H1 (cell line): Measurements from ENCODE around the gene WDR27.

Experiments used
- ATF3 ChIP-seq: IDR thresholded peaks from 2 replicates; pipeline ENCODE4 v1.6.1; 2011; ENCODE audit warnings: low read depth, mild to moderate bottlenecking, low read length; ENCODE audit not compliant: insufficient read depth
- CBX8 ChIP-seq: fragments of 300-800, 300-1000 bp; sonication (generic); IDR thresholded peaks from 2 replicates; pipeline ENCODE4 v1.7.1; 2016; ENCODE audit warnings: low read depth, low read length, borderline replicate concordance
- CHD2 ChIP-seq: IDR thresholded peaks from 2 replicates; pipeline ENCODE4 v1.6.1; 2012; ENCODE audit warnings: low read length, improper control_type of control experiment
- EP300 ChIP-seq, 2 experiments: IDR thresholded peaks; 1 replicate in 1 of 2; 2 replicates in 1 of 2; pipeline ENCODE4 v1.6.1; 2011 to 2012; ENCODE audit warnings: low read depth in 2 of 2, low read length in 2 of 2, mild to moderate bottlenecking in 2 of 2, borderline replicate concordance in 1 of 2, inconsistent platforms in 1 of 2, moderate library complexity in 1 of 2
- HDAC6 ChIP-seq: IDR thresholded peaks from one replicate; pipeline ENCODE4 v1.7.1; 2012; ENCODE audit warnings: low read depth, mild to moderate bottlenecking, inconsistent platforms, low read length, moderate library complexity
- JUND ChIP-seq: IDR thresholded peaks from 2 replicates; pipeline ENCODE4 v1.6.1; 2011; ENCODE audit warnings: mild to moderate bottlenecking, improper control_type of control experiment, low read length
- NRF1 ChIP-seq: IDR thresholded peaks from 2 replicates; pipeline ENCODE4 v1.6.1; 2011; ENCODE audit warnings: mild to moderate bottlenecking, low read depth, low read length, improper control_type of control experiment
- POLR2A ChIP-seq, 2 experiments: IDR thresholded peaks; 1 replicate in 1 of 2; 2 replicates in 1 of 2; pipeline ENCODE4 v1.6.1; 2011; ENCODE audit warnings: low read depth in 2 of 2, low read length in 2 of 2, mild to moderate bottlenecking in 2 of 2; ENCODE audit errors: control extremely low read depth in 1 of 2
- POLR2AphosphoS5 ChIP-seq: IDR thresholded peaks from 2 replicates; pipeline ENCODE4 v1.6.1; 2011; ENCODE audit warnings: low read depth, low read length
- RFX5 ChIP-seq: IDR thresholded peaks from 2 replicates; pipeline ENCODE4 v1.6.1; 2011; ENCODE audit warnings: low read depth, low read length, improper control_type of control experiment, borderline replicate concordance
- SP2 ChIP-seq: IDR thresholded peaks from 2 replicates; pipeline ENCODE4 v1.6.1; 2012; ENCODE audit warnings: mild to moderate bottlenecking, low read length, inconsistent platforms
- SRF ChIP-seq: IDR thresholded peaks from 2 replicates; pipeline ENCODE4 v1.6.1; 2011; ENCODE audit warnings: mild to moderate bottlenecking, low read depth, low read length, moderate library complexity
- TEAD4 ChIP-seq: IDR thresholded peaks from 2 replicates; pipeline ENCODE4 v1.6.1; 2012; ENCODE audit warnings: low read depth, low read length, inconsistent platforms, mixed read lengths
- TF ChIP-seq, protein P1 (sequence below), 3 experiments: IDR thresholded peaks; 1 replicate in 2 of 3; 2 replicates in 1 of 3; pipeline versions ENCODE4 v1.5.1 to v1.6.1; 2011; ENCODE audit warnings: low read length in 3 of 3, mild to moderate bottlenecking in 3 of 3, inconsistent platforms in 2 of 3, low read depth in 1 of 3, moderate library complexity in 1 of 3; ENCODE audit not compliant: insufficient read depth in 1 of 3; ENCODE audit errors: control extremely low read depth in 1 of 3

- no peak for TF ChIP-seq TEAD4
- no peak for TF ChIP-seq POLR2A (IDR thresholded peaks at IDR 0.05; ENCODE audit: control extremely low read depth in 1 of 2, low read depth in 2 of 2, low read length in 2 of 2)
- TF ChIP-seq, protein P1, sequence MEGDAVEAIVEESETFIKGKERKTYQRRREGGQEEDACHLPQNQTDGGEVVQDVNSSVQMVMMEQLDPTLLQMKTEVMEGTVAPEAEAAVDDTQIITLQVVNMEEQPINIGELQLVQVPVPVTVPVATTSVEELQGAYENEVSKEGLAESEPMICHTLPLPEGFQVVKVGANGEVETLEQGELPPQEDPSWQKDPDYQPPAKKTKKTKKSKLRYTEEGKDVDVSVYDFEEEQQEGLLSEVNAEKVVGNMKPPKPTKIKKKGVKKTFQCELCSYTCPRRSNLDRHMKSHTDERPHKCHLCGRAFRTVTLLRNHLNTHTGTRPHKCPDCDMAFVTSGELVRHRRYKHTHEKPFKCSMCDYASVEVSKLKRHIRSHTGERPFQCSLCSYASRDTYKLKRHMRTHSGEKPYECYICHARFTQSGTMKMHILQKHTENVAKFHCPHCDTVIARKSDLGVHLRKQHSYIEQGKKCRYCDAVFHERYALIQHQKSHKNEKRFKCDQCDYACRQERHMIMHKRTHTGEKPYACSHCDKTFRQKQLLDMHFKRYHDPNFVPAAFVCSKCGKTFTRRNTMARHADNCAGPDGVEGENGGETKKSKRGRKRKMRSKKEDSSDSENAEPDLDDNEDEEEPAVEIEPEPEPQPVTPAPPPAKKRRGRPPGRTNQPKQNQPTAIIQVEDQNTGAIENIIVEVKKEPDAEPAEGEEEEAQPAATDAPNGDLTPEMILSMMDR (IDR thresholded peaks at IDR 0.05; ENCODE audit: control extremely low read depth in 1 of 3, insufficient read depth in 1 of 3, low read depth in 1 of 3, low read length in 3 of 3): no peak
- no peak for TF ChIP-seq CBX8
- TF ChIP-seq RFX5: no peak
- TF ChIP-seq HDAC6: no peak
- no peak for TF ChIP-seq ATF3
- no peak for TF ChIP-seq POLR2AphosphoS5
- no peak for TF ChIP-seq EP300 (IDR thresholded peaks at IDR 0.05; ENCODE audit: borderline replicate concordance in 1 of 2, low read depth in 2 of 2, low read length in 2 of 2)
- TF ChIP-seq CHD2: no peak
- no peak for TF ChIP-seq SRF
- no peak for TF ChIP-seq SP2
- TF ChIP-seq NRF1: no peak
- no peak for TF ChIP-seq JUND
These were observed 276.0 kb downstream of the WDR27 start for GRCh38 chr6:169425628-169426370.
